NOMO-1 treated with dmso at 0.1 percent for 144 hours (cell line): ENCODE data around the gene MKNK1.

Experiments
- DNase-seq: peaks from one replicate; lab custom pipeline; 2025; ENCODE audit not compliant: unreplicated experiment; lab: John Stamatoyannopoulos, UW

Gene MKNK1

DNA sequence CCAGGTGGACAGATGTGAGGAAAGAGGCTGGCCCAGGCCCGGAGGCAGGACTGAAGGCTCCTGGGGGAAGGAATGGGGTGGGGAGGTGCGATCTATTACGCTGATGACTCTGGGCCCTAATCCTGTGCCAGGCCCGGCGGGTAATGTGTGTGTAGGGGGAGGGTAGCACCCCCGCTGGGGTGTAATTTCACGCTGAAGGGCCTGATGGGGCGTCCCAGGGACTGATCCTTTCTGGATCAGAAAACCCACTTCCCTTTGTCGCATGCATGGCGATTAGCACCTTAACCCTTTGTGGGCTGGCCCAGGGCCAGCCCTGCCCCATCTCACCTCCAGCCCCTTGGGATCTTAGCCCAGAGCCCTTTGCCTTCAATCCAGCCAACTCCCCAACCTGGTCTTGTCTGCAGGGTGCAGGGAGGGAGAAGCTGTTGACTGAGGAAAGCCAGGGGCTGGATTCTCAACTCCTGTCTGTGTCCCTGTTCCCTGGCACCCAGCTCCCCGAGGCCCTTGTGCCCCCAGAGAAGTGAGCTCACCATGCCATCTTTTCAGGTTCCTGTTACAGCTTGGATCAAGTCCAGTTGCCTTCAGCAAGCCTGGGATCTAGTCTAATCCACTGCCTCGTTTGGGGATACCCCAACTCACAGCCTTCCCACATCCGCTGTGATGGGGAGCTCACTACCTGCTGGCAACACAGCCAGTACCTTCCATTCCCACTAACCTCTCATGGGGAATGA is 78.7 kb downstream of the MKNK1 start:
- DNase-seq = no peak

DNA sequence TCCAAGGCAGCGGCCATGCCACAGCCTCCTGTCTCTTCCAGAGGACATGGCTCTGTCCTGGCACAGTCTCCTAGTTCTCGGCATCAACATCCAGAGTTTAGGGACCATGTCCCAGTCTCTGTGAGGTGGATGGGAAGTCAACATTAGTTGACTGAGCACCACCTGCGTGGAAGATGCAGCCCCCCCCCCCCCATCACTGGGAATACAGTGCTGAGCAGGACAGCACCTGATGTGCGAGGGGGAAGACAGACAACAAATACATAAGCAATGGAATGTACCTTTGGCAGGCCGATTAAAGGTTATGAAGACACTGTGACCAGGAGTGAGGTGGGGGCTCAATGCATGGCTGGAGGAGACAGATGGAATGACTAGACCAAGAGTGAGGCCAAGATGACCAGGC is 79.2 kb downstream of the MKNK1 start:
- no peak for DNase-seq

GRCh38 chr1:46523496-46524353 is 80.3 kb downstream of the MKNK1 start:
- no peak for DNase-seq

GRCh38 chr1:46522969-46523320 is 81.1 kb downstream of the MKNK1 start:
- no peak for DNase-seq

DNA sequence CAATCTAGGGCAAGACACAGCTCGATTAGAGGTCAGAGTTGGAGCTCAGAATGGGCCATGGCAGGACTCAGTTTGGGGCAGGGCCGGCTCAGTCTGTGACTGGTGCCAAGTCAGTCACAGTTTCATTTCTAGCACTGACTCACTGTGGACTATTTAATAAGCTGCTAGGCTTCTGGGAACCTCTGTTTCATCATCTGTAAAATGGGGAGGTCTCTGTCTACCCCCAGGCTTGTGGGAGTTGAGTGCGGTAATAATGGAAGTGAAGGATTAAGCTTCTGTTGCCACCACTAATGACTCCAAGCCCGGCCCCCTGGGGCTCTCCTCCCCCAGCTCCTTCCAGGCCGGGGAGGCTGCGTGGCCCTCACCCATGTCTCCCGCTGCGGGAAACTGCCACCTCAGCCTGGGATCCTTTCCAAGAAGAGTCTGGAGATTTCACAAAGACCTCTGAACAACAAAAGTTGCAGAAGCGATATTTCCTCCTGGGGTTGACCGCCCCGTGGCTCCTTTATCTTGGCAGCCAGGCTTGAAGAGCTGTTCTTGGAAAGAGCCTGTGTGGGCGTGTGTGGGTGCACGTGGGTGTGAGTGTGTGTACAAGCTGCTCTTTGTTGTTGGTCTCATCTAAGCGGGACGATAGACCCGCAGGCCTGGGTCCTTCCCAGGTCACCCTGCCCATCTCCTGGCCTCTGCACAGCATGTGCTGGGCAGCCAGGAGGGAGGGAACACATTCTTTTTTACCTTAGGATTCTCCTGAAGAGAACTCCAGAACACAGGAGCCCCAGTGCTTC is 81.7 kb downstream of the MKNK1 start:
- no peak for DNase-seq

DNA sequence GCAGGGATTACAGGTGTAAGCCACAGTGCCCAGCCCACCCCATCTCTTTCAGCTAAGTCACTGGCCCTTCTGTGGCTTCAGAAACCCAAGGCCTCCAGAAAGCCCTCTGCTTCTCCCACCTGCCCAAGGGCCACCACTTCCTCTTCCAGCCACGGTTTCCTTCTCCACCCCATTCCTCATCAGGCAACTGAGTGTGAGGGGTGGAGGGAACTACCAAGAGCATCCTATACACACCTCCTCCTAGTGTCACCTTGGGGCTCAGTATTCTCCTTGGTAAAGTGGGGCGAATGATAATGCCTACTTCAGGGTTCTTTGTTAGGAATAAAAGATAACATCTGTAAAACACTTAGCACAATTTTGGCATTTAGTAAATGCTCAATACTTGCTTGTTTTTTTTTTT is 82.7 kb downstream of the MKNK1 start:
- DNase-seq = no peak

DNA sequence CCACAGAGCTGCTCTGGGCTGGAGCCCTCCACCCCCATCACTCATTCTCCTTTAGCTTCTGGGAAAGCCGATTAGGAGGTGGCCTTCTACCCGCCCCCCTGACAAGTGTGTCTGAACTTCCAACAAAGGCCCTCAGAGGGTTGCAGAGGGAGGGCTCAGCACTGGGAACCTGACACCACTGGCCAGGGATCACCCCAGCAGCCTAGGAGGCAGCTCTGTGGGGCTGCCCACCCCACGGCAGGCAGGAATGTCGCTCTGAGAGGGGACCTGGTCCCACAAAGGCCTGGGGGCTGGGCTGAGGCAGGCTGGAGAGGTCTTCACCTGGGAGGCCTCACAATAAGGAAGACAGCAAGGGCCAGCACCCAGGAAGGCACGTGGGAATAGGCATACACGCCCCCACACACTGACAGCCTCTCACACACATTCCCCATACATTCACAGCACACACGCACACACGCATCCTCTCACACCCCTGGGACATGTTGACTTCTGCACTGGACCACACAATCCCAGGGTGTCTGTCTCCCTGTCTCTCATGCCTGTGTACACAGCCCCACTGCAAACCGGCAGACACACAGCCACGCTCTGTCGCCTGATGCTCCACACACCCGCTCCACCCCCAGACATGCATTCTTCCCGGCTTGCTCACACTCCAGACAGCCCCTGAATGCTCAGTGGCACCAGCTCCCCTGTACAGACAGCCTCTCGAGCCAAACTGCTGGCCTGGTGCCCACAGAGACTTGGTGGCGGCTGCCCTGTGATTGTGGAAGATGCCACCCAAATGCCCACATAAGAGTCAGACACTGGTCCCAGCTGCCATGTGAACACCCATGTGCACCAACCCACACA is 83.8 kb downstream of the MKNK1 start:
- no peak for DNase-seq

DNA sequence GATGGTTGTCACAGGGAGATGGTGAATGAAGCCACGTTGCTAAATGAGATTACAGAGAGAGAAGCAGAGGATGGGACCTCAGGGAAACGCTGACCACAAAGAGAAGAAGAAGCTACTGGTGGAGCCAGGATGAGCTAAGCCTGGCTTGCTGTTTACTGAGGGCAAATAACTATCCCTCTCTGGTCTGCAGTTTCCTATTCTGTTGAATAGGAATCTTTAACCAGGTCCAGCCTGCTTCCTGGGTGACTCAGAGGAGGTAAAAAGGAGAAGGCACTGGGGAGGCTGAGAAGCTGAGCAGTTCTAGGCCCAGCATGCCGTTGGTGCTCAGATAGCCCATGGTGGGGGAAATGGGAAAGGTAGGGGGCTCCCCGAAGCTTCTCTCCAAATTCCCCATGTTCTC is 84.9 kb downstream of the MKNK1 start:
- no peak for DNase-seq

GRCh38 chr1:46517932-46518498 is 86.1 kb downstream of the MKNK1 start:
- DNase-seq = no peak

DNA sequence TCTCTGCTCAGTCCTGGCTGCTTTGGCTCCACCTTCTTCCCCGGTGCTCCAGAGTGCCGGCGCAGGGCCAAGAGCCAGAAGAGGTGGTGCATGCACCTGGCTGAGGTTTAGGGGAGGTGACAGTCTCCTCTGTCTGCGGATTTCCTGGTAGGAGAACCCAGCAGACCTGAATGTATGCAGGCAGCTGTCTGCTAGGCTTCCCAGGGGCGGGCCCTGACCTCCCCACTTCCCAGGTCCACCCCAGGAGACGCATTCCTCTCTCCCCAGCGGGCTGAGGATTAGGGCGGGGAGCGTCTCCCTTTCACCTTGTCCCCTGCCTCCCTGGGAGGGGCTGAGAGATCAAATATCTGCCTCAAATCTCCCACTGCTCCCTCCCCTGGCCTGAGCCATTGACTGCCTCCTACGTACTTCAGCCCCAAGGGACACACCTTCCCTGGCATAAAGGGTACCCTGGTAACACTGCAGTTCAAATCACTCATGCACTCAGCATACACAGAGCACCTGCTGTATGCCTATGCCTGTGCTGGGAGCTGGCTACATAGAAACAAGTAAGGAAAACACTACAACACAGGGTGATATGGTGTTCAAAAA is 87.0 kb downstream of the MKNK1 start:
- no peak for DNase-seq

- DNase-seq = no peak
Observed at GRCh38 chr1:46516200-46516950, 87.7 kb downstream of the MKNK1 start.

DNA sequence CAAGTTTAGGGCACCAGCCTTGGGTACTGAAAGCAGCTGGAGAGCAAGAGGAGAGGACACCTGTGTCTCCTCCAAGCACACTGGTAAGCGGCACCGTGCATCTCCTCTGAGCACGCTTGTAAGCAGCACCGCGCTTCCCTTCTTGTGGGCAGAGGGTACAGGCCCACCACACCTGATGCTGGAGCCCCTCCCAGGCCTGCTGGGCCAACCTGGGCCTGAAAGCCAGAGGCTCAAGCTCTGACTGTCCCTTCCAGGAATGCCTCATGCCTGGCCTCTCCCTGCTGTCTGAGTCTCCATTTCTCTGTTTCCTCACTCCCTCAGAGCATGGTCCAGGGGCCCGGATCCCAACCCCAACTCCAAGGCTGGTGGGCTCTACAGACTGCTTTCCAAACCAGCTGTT is 88.5 kb downstream of the MKNK1 start:
- DNase-seq = no peak

- DNase-seq = no peak
Observed at GRCh38 chr1:46513536-46513935, 90.5 kb downstream of the MKNK1 start.

DNA sequence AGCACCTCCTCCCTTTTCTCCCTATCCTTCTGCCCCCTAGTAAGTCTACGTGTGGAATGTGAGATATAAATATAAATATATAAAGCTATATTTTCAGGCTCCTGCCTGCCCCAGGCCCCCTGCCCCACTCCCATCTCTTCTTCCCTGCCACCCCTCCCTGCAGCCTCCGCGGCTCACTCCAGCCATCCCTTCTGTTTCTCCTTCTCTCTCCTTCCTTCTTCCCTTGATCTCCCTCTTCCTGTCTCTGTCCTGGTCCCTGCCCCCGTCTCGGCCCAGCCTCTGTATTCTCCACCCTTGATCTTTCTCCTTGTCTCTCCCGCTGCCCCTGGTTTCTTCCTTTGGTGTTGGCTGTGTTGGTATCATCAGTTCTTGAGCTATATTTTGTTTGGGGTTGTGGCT is 91.3 kb downstream of the MKNK1 start:
- DNase-seq = no peak

- DNase-seq = no peak
Observed at GRCh38 chr1:46512135-46512791, 91.8 kb downstream of the MKNK1 start.

DNA sequence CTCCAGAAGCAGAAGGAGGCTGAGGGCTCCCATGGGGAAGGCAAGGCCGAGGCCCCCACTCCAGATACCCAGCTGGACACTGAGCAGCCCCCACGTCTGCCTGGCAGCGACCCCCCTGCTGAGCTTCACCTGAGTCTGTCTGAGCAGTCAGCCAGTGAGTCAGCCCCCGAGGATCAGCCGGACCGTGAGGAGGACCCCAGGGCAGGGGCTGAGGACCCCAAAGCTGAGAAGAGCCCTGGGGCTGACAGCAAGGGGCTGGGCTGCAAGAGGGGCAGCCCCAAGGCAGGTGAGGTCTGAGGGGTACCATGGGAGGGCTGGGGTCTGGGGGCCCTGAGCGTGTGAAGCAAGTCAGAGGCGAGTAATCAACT is 93.1 kb downstream of the MKNK1 start:
- no peak for DNase-seq

DNA sequence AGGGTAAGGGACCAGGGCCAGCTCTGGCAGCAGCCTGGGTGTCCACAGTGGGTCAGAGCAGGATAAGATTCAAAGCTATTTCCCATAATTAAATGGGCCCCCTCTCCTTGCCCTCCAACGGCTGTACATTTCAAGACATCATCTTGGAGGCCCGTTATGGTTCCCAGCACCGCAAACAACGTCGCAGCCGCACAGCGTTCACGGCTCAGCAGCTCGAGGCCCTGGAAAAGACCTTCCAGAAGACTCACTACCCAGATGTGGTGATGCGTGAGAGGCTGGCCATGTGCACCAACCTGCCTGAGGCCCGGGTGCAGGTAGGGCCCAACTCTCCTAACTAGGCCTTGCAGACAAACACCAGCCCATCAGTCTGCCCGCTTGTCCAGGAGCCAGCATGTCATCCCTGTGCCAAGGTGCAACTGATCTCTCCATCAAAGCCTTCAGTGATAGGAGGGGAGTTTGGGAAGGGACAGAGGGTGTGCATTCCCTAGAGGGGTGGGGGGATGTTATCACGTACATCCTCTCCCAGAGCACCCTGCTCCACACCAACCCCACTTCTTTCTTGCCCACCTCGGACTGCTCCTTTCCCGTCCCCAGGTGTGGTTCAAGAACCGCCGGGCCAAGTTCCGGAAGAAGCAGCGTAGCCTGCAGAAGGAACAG is 93.6 kb downstream of the MKNK1 start:
- no peak for DNase-seq

DNA sequence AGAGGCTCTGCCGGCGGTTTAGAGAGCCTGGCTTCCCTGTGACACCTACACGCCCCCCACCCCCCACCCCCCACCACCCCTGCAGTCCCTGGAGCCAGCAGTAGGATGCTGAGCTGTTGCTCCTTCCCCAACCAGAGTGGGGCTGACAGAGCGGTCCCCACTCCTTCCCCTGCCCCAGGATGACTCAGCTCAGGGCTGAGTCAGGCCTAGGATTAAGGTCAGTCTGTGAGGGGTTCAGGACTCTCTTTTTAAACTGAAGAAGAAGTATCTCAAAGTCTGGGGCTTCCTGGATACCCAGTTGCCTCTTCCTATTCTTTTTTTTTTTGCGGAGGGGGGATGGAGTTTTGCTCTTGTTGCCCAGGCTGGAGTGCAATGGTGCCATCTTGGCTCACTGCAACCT is 95.3 kb downstream of the MKNK1 start:
- DNase-seq = no peak
